Esophagus squamous epithelium (tissue), 4 donors: Measurements from ENCODE around the gene SV2A.

Source experiments
- POLR2A ChIP-seq, 4 donors: fragments of 450-650 bp; IDR thresholded peaks; one replicate each; pipeline ENCODE4 v1.6.1; 2017; ENCODE audit warnings: antibody characterized with exemption in 4 of 4, mild to moderate bottlenecking in 4 of 4, moderate library complexity in 3 of 4
- TF ChIP-seq, protein P1 (sequence below), 6 experiments: fragments of 450-650 bp in 4 of 6; fragments of 200-600 bp in 2 of 6; sonication (generic) in 2 of 6; IDR thresholded peaks; one replicate each; pipeline ENCODE4 v1.5.1; 2016 to 2019; ENCODE audit warnings: antibody characterized with exemption in 6 of 6, mild to moderate bottlenecking in 4 of 6, moderate library complexity in 4 of 6

DNA sequence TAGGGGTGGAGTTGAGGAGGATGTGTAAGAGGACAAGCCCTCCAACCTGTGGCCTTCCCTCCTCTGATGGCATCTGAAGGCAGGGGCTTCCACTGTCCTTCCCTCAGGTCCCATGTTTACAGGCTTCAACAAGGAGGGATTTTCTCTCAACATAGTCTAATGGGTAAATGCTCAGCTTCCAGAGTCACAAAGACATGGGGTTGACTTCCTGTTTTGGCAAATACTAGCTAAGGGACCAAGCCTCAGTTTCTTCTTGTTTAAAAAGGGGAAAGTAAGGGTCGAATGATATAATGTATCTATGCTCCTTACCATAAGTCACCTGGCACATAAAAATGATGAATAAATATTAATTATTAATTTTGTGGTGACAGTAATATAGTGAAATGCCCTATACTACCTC lies 3.1 kb downstream of the SV2A start:
- TF ChIP-seq, protein P1, sequence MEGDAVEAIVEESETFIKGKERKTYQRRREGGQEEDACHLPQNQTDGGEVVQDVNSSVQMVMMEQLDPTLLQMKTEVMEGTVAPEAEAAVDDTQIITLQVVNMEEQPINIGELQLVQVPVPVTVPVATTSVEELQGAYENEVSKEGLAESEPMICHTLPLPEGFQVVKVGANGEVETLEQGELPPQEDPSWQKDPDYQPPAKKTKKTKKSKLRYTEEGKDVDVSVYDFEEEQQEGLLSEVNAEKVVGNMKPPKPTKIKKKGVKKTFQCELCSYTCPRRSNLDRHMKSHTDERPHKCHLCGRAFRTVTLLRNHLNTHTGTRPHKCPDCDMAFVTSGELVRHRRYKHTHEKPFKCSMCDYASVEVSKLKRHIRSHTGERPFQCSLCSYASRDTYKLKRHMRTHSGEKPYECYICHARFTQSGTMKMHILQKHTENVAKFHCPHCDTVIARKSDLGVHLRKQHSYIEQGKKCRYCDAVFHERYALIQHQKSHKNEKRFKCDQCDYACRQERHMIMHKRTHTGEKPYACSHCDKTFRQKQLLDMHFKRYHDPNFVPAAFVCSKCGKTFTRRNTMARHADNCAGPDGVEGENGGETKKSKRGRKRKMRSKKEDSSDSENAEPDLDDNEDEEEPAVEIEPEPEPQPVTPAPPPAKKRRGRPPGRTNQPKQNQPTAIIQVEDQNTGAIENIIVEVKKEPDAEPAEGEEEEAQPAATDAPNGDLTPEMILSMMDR (IDR thresholded peaks at IDR 0.05), result no peak
- no peak for TF ChIP-seq POLR2A (IDR thresholded peaks at IDR 0.05)
